Body of pancreas (tissue), 4 donors: Measurements from ENCODE around the gene UGT1A3.

Experiments used
- POLR2A ChIP-seq, 3 donors: fragments of 450-650 bp; IDR thresholded peaks; one replicate each; pipeline ENCODE4 v1.6.1; 2016; ENCODE audit warnings: antibody characterized with exemption in 3 of 3, mild to moderate bottlenecking in 2 of 3
- TF ChIP-seq, protein P1 (sequence below), 7 experiments: fragments of 450-650 bp in 4 of 7; fragments of 200-600 bp in 3 of 7; sonication (generic) in 3 of 7; IDR thresholded peaks; one replicate each; pipeline ENCODE4 v1.5.1; 2016 to 2019; ENCODE audit warnings: antibody characterized with exemption in 7 of 7

DNA sequence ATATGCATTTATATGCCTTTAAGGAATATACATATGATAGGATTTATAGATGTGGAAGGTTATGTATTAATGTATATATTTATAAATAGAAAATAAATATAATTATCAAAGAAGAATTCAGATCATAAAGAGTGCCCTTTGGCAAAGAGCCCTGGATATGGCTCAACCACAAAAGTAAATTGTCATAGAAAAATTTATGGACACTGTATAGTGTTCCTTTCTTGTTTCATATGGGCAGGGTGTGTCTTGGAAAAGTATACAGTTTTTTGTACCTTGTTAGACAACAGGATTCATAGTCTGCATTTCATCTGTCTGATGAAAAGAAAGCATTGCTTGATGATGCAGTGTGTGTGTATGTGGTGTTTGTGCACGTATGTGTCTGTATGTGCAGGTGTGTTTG, 44.2 kb upstream of the UGT1A3 start:
- TF ChIP-seq, protein P1, sequence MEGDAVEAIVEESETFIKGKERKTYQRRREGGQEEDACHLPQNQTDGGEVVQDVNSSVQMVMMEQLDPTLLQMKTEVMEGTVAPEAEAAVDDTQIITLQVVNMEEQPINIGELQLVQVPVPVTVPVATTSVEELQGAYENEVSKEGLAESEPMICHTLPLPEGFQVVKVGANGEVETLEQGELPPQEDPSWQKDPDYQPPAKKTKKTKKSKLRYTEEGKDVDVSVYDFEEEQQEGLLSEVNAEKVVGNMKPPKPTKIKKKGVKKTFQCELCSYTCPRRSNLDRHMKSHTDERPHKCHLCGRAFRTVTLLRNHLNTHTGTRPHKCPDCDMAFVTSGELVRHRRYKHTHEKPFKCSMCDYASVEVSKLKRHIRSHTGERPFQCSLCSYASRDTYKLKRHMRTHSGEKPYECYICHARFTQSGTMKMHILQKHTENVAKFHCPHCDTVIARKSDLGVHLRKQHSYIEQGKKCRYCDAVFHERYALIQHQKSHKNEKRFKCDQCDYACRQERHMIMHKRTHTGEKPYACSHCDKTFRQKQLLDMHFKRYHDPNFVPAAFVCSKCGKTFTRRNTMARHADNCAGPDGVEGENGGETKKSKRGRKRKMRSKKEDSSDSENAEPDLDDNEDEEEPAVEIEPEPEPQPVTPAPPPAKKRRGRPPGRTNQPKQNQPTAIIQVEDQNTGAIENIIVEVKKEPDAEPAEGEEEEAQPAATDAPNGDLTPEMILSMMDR (IDR thresholded peaks at IDR 0.05): no peak
- TF ChIP-seq POLR2A (IDR thresholded peaks at IDR 0.05): no peak
